CD4-positive, alpha-beta memory T cell (primary cell): ENCODE measurements around the gene HCK. TPM values are rescaled to one million over a fixed set of nuclear protein-coding genes. Genes with fewer than 3 reads are reported as not detected.
A peak's percentile ranks its signal among the peaks of the same experiment; 100 is the strongest.

Experiments
- CTCF ChIA-PET: fragments of 350-600 bp; sonication (Branson Sonifier 250); formaldehyde crosslinking; loops from one replicate; lab custom pipeline; 2021; ENCODE audit warnings: inconsistent platforms; ENCODE audit not compliant: partially characterized antibody; lab: Charles Lee
- POLR2A ChIA-PET: fragments of 350-600 bp; sonication (Branson Sonifier 250); formaldehyde crosslinking; loops from one replicate; lab custom pipeline; 2021; ENCODE audit not compliant: partially characterized antibody; lab: Charles Lee
- DNase-seq, 5 donors: peaks; one replicate each; pipeline versions ENCODE4 v3.0.0 to v3.0.0-alpha.2; 2020 to 2022; ENCODE audit warnings: mixed read lengths in 1 of 5
- H3K27ac ChIP-seq: one replicate; pipeline ENCODE4 v1.7.0; 2013; ENCODE audit warnings: low read depth, low read length
- H3K27me3 ChIP-seq: 2 replicates; pipeline ENCODE4 v1.7.0; 2013; ENCODE audit warnings: mild to moderate bottlenecking, low read length, moderate library complexity; ENCODE audit not compliant: insufficient read depth
- H3K36me3 ChIP-seq: 2 replicates; pipeline ENCODE4 v1.7.0; 2013; ENCODE audit warnings: mild to moderate bottlenecking, low read length, moderate library complexity; ENCODE audit not compliant: insufficient read depth
- H3K4me1 ChIP-seq: 2 replicates; pipeline ENCODE4 v1.7.0; 2013; ENCODE audit warnings: mild to moderate bottlenecking, low read length, moderate library complexity; ENCODE audit not compliant: insufficient read depth
- H3K4me3 ChIP-seq, 2 donors: one replicate each; pipeline ENCODE4 v1.7.0; 2013; ENCODE audit warnings: low read length in 2 of 2, mild to moderate bottlenecking in 1 of 2
- H3K9me3 ChIP-seq, 2 donors: one replicate each; pipeline ENCODE4 v1.7.0; 2013; ENCODE audit warnings: low read length in 2 of 2, control low read depth in 1 of 2; ENCODE audit not compliant: control insufficient read depth in 1 of 2
- H3K27ac Mint-ChIP-seq, 7 donors: one replicate each; pipeline ENCODE4 v1.8.0; 2020 to 2021; ENCODE audit warnings: mixed read lengths in 7 of 7, mild to moderate bottlenecking in 6 of 7, inconsistent platforms in 3 of 7, moderate library complexity in 3 of 7
- H3K27me3 Mint-ChIP-seq, 2 donors: one replicate each; pipeline ENCODE4 v1.8.0; 2020 to 2021; ENCODE audit warnings: mixed read lengths in 2 of 2
- H3K36me3 Mint-ChIP-seq, 2 donors: one replicate each; pipeline ENCODE4 v1.8.0; 2020 to 2021; ENCODE audit warnings: mixed read lengths in 2 of 2, inconsistent platforms in 1 of 2, mild to moderate bottlenecking in 1 of 2
- H3K4me1 Mint-ChIP-seq, 4 donors: one replicate each; pipeline ENCODE4 v1.8.0; 2020 to 2021; ENCODE audit warnings: mixed read lengths in 4 of 4, mild to moderate bottlenecking in 1 of 4
- H3K4me3 Mint-ChIP-seq, 8 donors: one replicate each; pipeline ENCODE4 v1.8.0; 2020 to 2021; ENCODE audit warnings: mixed read lengths in 8 of 8, mild to moderate bottlenecking in 7 of 8, moderate library complexity in 6 of 8, inconsistent platforms in 3 of 8
- H3K9me3 Mint-ChIP-seq, 8 donors: one replicate each; pipeline ENCODE4 v1.8.0; 2020 to 2021; ENCODE audit warnings: mixed read lengths in 8 of 8, mild to moderate bottlenecking in 5 of 8, inconsistent platforms in 3 of 8, moderate library complexity in 1 of 8
- intact Hi-C: fragments of 100-400 bp; cut with micrococcal nuclease; formaldehyde crosslinking; loops from one replicate; pipeline ENCODE4 v1.15.1; 2023
- polyA plus RNA-seq, 2 donors: library from polyadenylated mRNA; unstranded; fragments of 300-500 nt; fragmentation: Illumina TruSeq; gene quantifications; one replicate each; pipeline ENCODE4 v1.2.3, GENCODE V29; 2021
- total RNA-seq, 2 experiments: library from RNA; stranded (reverse); gene quantifications; one replicate each; pipeline ENCODE4 v1.2.3, GENCODE V29; 2021

HCK gene
- total and polyA plus RNA-seq, 4 experiments from 2014 or later = 0.09 to 1.3 (median 0.75) TPM

GRCh38 chr20:32144898-32145662 is 93.0 kb downstream of the HCK start:
- Mint-ChIP-seq H3K36me3 (peaks cover 57 to 82% of the 10 kb centered on the region in 2 donors), H3K27me3 (no peaks in the 10 kb centered on the region), H3K4me1 (no peaks in the 10 kb centered on the region), H3K27ac (peak overlapping the region in 3 of 7 donors; percentile 19 to 63 (median 57)), H3K9me3 (peaks cover 0 to 2% (median 0%) of the 10 kb centered on the region in 8 donors), H3K4me3 (no peak overlapping the region)
- intact Hi-C loops = no loop called here
- no peak overlapping the region for H3K27ac ChIP-seq
- H3K9me3 ChIP-seq = no peaks in the 10 kb centered on the region
- H3K4me1 ChIP-seq = no peaks in the 10 kb centered on the region
- no peaks in the 10 kb centered on the region for H3K27me3 ChIP-seq
- CTCF ChIA-PET = no interaction called here
- POLR2A ChIA-PET = no interaction called here
- H3K36me3 ChIP-seq = peaks cover 62% of the 10 kb centered on the region
- no peak for DNase-seq
- no peak overlapping the region for H3K4me3 ChIP-seq

GRCh38 chr20:32149566-32150170 is 97.6 kb downstream of the HCK start:
- intact Hi-C loops = no loop called here
- H3K4me1 ChIP-seq = no peaks in the 10 kb centered on the region

GRCh38 chr20:32150291-32150848 is 98.3 kb downstream of the HCK start:
- Mint-ChIP-seq H3K9me3 (peaks cover 0 to 3% (median 0%) of the 10 kb centered on the region in 8 donors), H3K27ac (no peak overlapping the region), H3K36me3 (peaks cover 33 to 77% of the 10 kb centered on the region in 2 donors), H3K27me3 (no peaks in the 10 kb centered on the region), H3K4me3 (no peak overlapping the region), H3K4me1 (peaks cover 0 to 1% (median 0%) of the 10 kb centered on the region in 4 donors)
- CTCF ChIA-PET = no interaction called here
- no peak for DNase-seq
- POLR2A ChIA-PET = no interaction called here
- Histone ChIP-seq H3K9me3 (no peaks in the 10 kb centered on the region), H3K4me3 (no peak overlapping the region), H3K27ac (no peak overlapping the region), H3K4me1 (no peaks in the 10 kb centered on the region), H3K27me3 (no peaks in the 10 kb centered on the region), H3K36me3 (peaks cover 48% of the 10 kb centered on the region)
- intact Hi-C loops = no loop called here

More at GRCh38 chr20:32149566-32150170, 97.6 kb downstream of the HCK start:
- H3K9me3 ChIP-seq = no peaks in the 10 kb centered on the region
- H3K36me3 ChIP-seq = peaks cover 55% of the 10 kb centered on the region
- Mint-ChIP-seq H3K36me3 (peaks cover 35 to 77% of the 10 kb centered on the region in 2 donors), H3K4me1 (no peaks in the 10 kb centered on the region), H3K9me3 (peaks cover 0 to 3% (median 0%) of the 10 kb centered on the region in 8 donors), H3K27ac (no peak overlapping the region), H3K27me3 (no peaks in the 10 kb centered on the region), H3K4me3 (no peak overlapping the region)
- H3K27me3 ChIP-seq = no peaks in the 10 kb centered on the region
- CTCF ChIA-PET = no interaction called here
- no peak for DNase-seq
- POLR2A ChIA-PET = no interaction called here
- H3K27ac ChIP-seq = no peak overlapping the region
- H3K4me3 ChIP-seq = no peak overlapping the region

Other genes starting within 250 kb of the HCK start
- not detected for gene MYLK2, start 232.9 kb upstream of the HCK start, total RNA-seq
- gene MYLK2, start 232.9 kb upstream of the HCK start, polyA plus RNA-seq = not detected
- gene FOXS1, start 206.6 kb upstream of the HCK start, total RNA-seq = not detected
- not detected for gene FOXS1, start 206.6 kb upstream of the HCK start, polyA plus RNA-seq
- not detected for gene DUSP15, start 181.7 kb upstream of the HCK start, total RNA-seq
- not detected for gene DUSP15, start 181.7 kb upstream of the HCK start, polyA plus RNA-seq
- not detected for gene TTLL9, start 181.6 kb upstream of the HCK start, total RNA-seq
- gene TTLL9, start 181.6 kb upstream of the HCK start, polyA plus RNA-seq = under 1 TPM in 1 of 2 donors, not detected in 1; 0.25 TPM
- 10 to 100 TPM; 12.6 to 13.8 TPM for gene PDRG1, start 100.2 kb upstream of the HCK start, total RNA-seq
- 10 to 100 TPM; 12.7 to 16.8 TPM for gene PDRG1, start 100.2 kb upstream of the HCK start, polyA plus RNA-seq
- gene XKR7, start 84.1 kb upstream of the HCK start, total RNA-seq = not detected
- gene XKR7, start 84.1 kb upstream of the HCK start, polyA plus RNA-seq = not detected
- gene CCM2L, start 41.8 kb upstream of the HCK start, total RNA-seq = not detected
- not detected for gene CCM2L, start 41.8 kb upstream of the HCK start, polyA plus RNA-seq
- 10 to 100 TPM; 36.4 to 40.7 TPM for gene TM9SF4, start 57.5 kb downstream of the HCK start, total RNA-seq
- 10 to 100 TPM; 33.4 to 37.0 TPM for gene TM9SF4, start 57.5 kb downstream of the HCK start, polyA plus RNA-seq
- 10 to 100 TPM; 18.7 to 20.7 TPM for gene PLAGL2, start 155.5 kb downstream of the HCK start, total RNA-seq
- 1 to 10 TPM; 1.1 to 5.3 TPM for gene PLAGL2, start 155.5 kb downstream of the HCK start, polyA plus RNA-seq
- gene POFUT1, start 155.6 kb downstream of the HCK start, total RNA-seq = 10 to 100 TPM; 19.7 to 20.8 TPM
- 10 to 100 TPM; 13.0 to 17.8 TPM for gene POFUT1, start 155.6 kb downstream of the HCK start, polyA plus RNA-seq
- 10 to 100 TPM; 14.2 to 14.5 TPM for gene KIF3B, start 225.4 kb downstream of the HCK start, total RNA-seq
- gene KIF3B, start 225.4 kb downstream of the HCK start, polyA plus RNA-seq = 1 to 10 TPM; 1.6 to 5.2 TPM